ENCODE results near the gene CYFIP1. TPM values are rescaled to one million over a fixed set of nuclear protein-coding genes. Genes with fewer than 3 reads are reported as not detected.

Gene CYFIP1
- total and polyA plus RNA-seq, 9 of the 15 experiments (the other 6 are each of a cell fraction or from before 2014, with no cell fraction given): 3.8 to 59.8 (median 28.3) TPM

DNA sequence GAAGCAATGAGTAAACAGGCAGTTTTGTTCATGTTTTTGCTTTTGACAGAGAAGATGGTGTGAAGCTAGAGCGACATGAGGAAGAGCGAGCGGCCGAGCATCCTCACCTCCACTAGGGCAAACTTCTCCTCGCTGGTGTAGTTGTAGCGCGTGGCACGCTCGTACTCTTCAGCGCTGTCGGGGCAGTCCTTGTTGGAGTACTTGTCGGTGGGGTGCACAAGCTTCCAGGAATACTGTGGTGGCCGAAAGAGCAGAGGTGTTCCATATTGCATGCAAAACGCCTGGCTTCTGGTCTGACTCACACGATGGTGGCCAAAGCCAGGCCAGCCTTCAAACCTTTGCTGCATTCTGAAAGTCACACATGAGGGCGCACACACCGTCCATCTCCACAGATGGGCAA, 54.3 kb downstream of the CYFIP1 start (continued):
- TF ChIP-seq FOXM1 (IDR thresholded peaks at IDR 0.05; ENCODE audit: low read depth) (no peak), FOXM1 (CRISPR knock-in tag; IDR thresholded peaks at IDR 0.05; ENCODE audit: low read depth) (no peak), MED1 (CRISPR knock-in tag; IDR thresholded peaks at IDR 0.05; ENCODE audit: borderline replicate concordance) (no peak), PRPF4 (IDR thresholded peaks at IDR 0.05; ENCODE audit: insufficient read depth, low read depth, low read length, poor library complexity, severe bottlenecking) (no peak), GABPA (tag; conservative IDR thresholded peaks at IDR 0.05; ENCODE audit: low read depth) (no peak), TCF15 (CRISPR knock-in tag; IDR thresholded peaks at IDR 0.05) (no peak)

- in situ Hi-C loops (cut with MboI): no loop called here
- H2AFZ ChIP-seq (ENCODE audit: low read depth, low read length): no peak overlapping the region
- no peak overlapping the region for H3K4me3 ChIP-seq
- POLR2A ChIA-PET: no interaction called here
- ATAC-seq (no peak), DNase-seq (ENCODE audit: extremely low read depth in 1 of 4, low spot score in 3 of 4) (no peak), FAIRE-seq (no peak)
- BruUV-seq (replicated peaks): no TSS peak
- CTCF ChIA-PET (ENCODE audit: low intra/inter-chr PET ratio): no interaction called here
- H3K4me2 ChIP-seq (ENCODE audit: insufficient read depth, low read length): no peak overlapping the region
- no peak for TF ChIP-seq SMAD2 (IDR thresholded peaks at IDR 0.05; ENCODE audit: low read depth, low read length)
- TF ChIP-seq SOX6 (IDR thresholded peaks at IDR 0.05): no peak
- no peak for TF ChIP-seq ZBTB2 (IDR thresholded peaks at IDR 0.05)
- no peak for TF ChIP-seq ZNF699 (CRISPR knock-in tag; IDR thresholded peaks at IDR 0.05; ENCODE audit: insufficient replicate concordance)
- TF ChIP-seq EP300 (IDR thresholded peaks at IDR 0.05; ENCODE audit: low read length): no peak
- H3K4me1 ChIP-seq (replicated peaks in 1 of 2; ENCODE audit: control insufficient read depth in 2 of 2, insufficient read depth in 2 of 2, low read length in 2 of 2): peaks cover 0 to 1% of the 10 kb centered on the region in 2 experiments; a peak in 1 of 5 replicates
- no peaks in the 10 kb centered on the region for H3K9me3 ChIP-seq (replicated peaks; ENCODE audit: control insufficient read depth, insufficient read depth, low read depth, low read length)
- H3K27ac ChIP-seq (ENCODE audit: extremely low read depth, low read depth, low read length): no peak overlapping the region
- intact Hi-C loops (cut with micrococcal nuclease): no loop called here
- no peaks in the 10 kb centered on the region for H3K27me3 ChIP-seq (ENCODE audit: control insufficient read depth in 2 of 2, insufficient read depth in 2 of 2, low read length in 2 of 2)
- H3K36me3 ChIP-seq (ENCODE audit: control insufficient read depth, insufficient read depth, low read length): peaks cover 12% of the 10 kb centered on the region; the same call in 2 of the 3 replicates
- no peaks in the 10 kb centered on the region for H3K79me2 ChIP-seq (ENCODE audit: control insufficient read depth, insufficient read depth, low read length)
- no peaks in the 10 kb centered on the region for H4K20me1 ChIP-seq (replicated peaks; ENCODE audit: control insufficient read depth, insufficient read depth, low read length)
- no peaks in the 10 kb centered on the region for H3K9me1 ChIP-seq (ENCODE audit: control insufficient read depth, insufficient read depth, low read length)
- WGBS (ENCODE audit: insufficient coverage, low coverage, missing lambda C conversion rate): 77% methylated on average over 5 of the region's 5 CpGs
- H3K9ac ChIP-seq (ENCODE audit: insufficient read depth in 1 of 2, low read depth in 2 of 2, low read length in 2 of 2): no peak overlapping the region
These were observed 58.2 kb downstream of the CYFIP1 start for GRCh38 chr15:22922003-22922402.

Data from K562 (cell line).